H1 (cell line): ENCODE results near the gene NTRK2. TPM values are rescaled to one million over a fixed set of nuclear protein-coding genes. Genes with fewer than 3 reads are reported as not detected.

Experiments used
- CTCF ChIA-PET: fragments of 300-600 bp; sonication (Branson Sonifier 250); formaldehyde crosslinking; loops from one replicate; lab custom pipeline; 2021; ENCODE audit not compliant: partially characterized antibody; lab: Charles Lee
- POLR2A ChIA-PET: fragments of 300-600 bp; sonication (Branson Sonifier 250); formaldehyde crosslinking; loops from one replicate; lab custom pipeline; 2021; ENCODE audit warnings: inconsistent platforms; ENCODE audit not compliant: partially characterized antibody; lab: Charles Lee
- DNase-seq, 2 experiments: peaks; one replicate each; pipeline versions ENCODE4 v3.0.0 to v3.0.0-alpha.2; 2010 to 2022; ENCODE audit warnings: low spot score in 2 of 2, low read depth in 1 of 2, mixed read lengths in 1 of 2
- FAIRE-seq: peaks from 2 replicates; lab custom pipeline; 2011; peaks lifted over from hg19 to GRCh38; lab: Jason Lieb, UNC
- H2AFZ ChIP-seq: 2 replicates; pipeline ENCODE4 v1.8.1; 2012; ENCODE audit warnings: low read length, inconsistent platforms
- H2AK5ac ChIP-seq: 2 replicates; pipeline ENCODE4 v1.6.1; 2013; ENCODE audit warnings: low read depth, low read length
- H2BK120ac ChIP-seq: replicated peaks from 2 replicates; pipeline ENCODE3; 2013; ENCODE audit warnings: low read depth, low read length, inconsistent platforms
- H2BK12ac ChIP-seq: 2 replicates; pipeline ENCODE4 v1.6.1; 2013; ENCODE audit warnings: low read depth, low read length
- H2BK15ac ChIP-seq: 2 replicates; pipeline ENCODE4 v1.6.1; 2013; ENCODE audit warnings: low read length
- H2BK20ac ChIP-seq: 2 replicates; pipeline ENCODE4 v1.6.1; 2013; ENCODE audit warnings: low read length
- H2BK5ac ChIP-seq: 2 replicates; pipeline ENCODE4 v1.6.1; 2013; ENCODE audit warnings: low read depth, low read length
- H3K14ac ChIP-seq: 2 replicates; pipeline ENCODE4 v1.6.1; 2013; ENCODE audit warnings: inconsistent platforms; ENCODE audit not compliant: insufficient read length
- H3K18ac ChIP-seq: 2 replicates; pipeline ENCODE4 v1.6.1; 2013; ENCODE audit warnings: low read length; ENCODE audit errors: extremely low read depth
- H3K23ac ChIP-seq: 2 replicates; pipeline ENCODE4 v1.6.1; 2013; ENCODE audit warnings: inconsistent platforms; ENCODE audit not compliant: insufficient read length
- H3K23me2 ChIP-seq: 2 replicates; pipeline ENCODE4 v1.6.1; 2013; ENCODE audit warnings: low read depth, low read length
- H3K27ac ChIP-seq: 2 replicates; pipeline ENCODE4 v1.6.1; 2011; ENCODE audit warnings: low read depth, low read length, inconsistent platforms
- H3K27me3 ChIP-seq, 4 experiments: replicated peaks in 1 of 4; 1 replicate in 1 of 4; 2 replicates in 3 of 4; pipeline versions ENCODE4 v1.6.1 to v1.8.1; 2011 to 2013; ENCODE audit warnings: low read length in 3 of 4, mild to moderate bottlenecking in 3 of 4, inconsistent platforms in 2 of 4, mixed read lengths in 2 of 4, moderate library complexity in 1 of 4; ENCODE audit not compliant: control insufficient read depth in 3 of 4, insufficient read depth in 3 of 4; ENCODE audit errors: extremely low read depth in 1 of 4
- H3K36me3 ChIP-seq, 4 experiments: 2 replicates each; pipeline versions ENCODE4 v1.6.1 to v1.8.1; 2011 to 2013; ENCODE audit warnings: mild to moderate bottlenecking in 4 of 4, low read length in 3 of 4, moderate library complexity in 2 of 4, control low read depth in 1 of 4, inconsistent platforms in 1 of 4; ENCODE audit not compliant: insufficient read depth in 4 of 4, control insufficient read depth in 2 of 4
- H3K4ac ChIP-seq: replicated peaks from 2 replicates; pipeline ENCODE3; 2013; ENCODE audit warnings: low read length, low read depth, mixed read lengths, inconsistent platforms; ENCODE audit not compliant: insufficient read length
- H3K4me1 ChIP-seq, 4 experiments: replicated peaks in 1 of 4; 1 replicate in 1 of 4; 2 replicates in 3 of 4; pipeline versions ENCODE4 v1.6.1 to v1.8.1; 2011 to 2013; ENCODE audit warnings: low read length in 3 of 4, inconsistent platforms in 2 of 4, mixed read lengths in 1 of 4; ENCODE audit not compliant: insufficient read depth in 4 of 4, control insufficient read depth in 3 of 4
- H3K4me2 ChIP-seq, 2 experiments: 2 replicates each; pipeline versions ENCODE4 v1.6.1 to v1.8.1; 2011 to 2013; ENCODE audit warnings: low read depth in 2 of 2, low read length in 2 of 2, control low read depth in 1 of 2, inconsistent platforms in 1 of 2, mild to moderate bottlenecking in 1 of 2; ENCODE audit not compliant: insufficient read depth in 1 of 2
- H3K4me3 ChIP-seq, 4 experiments: fragments of 200-600, 300-600 bp in 1 of 4; sonication (generic), shearing (Covaris generic), sonication (Bioruptor Twin) in 1 of 4; 2 replicates each; pipeline versions ENCODE4 v1.5.1 to v1.8.1; 2011 to 2016; ENCODE audit warnings: low read length in 4 of 4, low read depth in 3 of 4, control low read depth in 2 of 4, inconsistent platforms in 2 of 4, mild to moderate bottlenecking in 2 of 4, mixed read lengths in 1 of 4, moderate library complexity in 1 of 4; ENCODE audit not compliant: insufficient read depth in 2 of 4; ENCODE audit errors: extremely low read depth in 1 of 4
- H3K56ac ChIP-seq: replicated peaks from 2 replicates; pipeline ENCODE3; 2013; ENCODE audit warnings: low read depth, mild to moderate bottlenecking, mixed read lengths, low read length, inconsistent platforms; ENCODE audit not compliant: insufficient read length
- H3K79me1 ChIP-seq: 2 replicates; pipeline ENCODE4 v1.6.1; 2013; ENCODE audit warnings: low read depth, low read length, control low read depth
- H3K79me2 ChIP-seq, 2 experiments: 2 replicates each; pipeline versions ENCODE4 v1.6.1 to v1.8.1; 2012 to 2013; ENCODE audit warnings: low read length in 2 of 2, mild to moderate bottlenecking in 2 of 2, inconsistent platforms in 1 of 2; ENCODE audit not compliant: insufficient read depth in 2 of 2, control insufficient read depth in 1 of 2
- H3K9ac ChIP-seq, 4 experiments: replicated peaks in 1 of 4; 1 replicate in 1 of 4; 2 replicates in 3 of 4; pipeline versions ENCODE4 v1.6.1 to v1.8.1; 2011 to 2013; ENCODE audit warnings: low read depth in 3 of 4, low read length in 3 of 4, control low read depth in 2 of 4, mild to moderate bottlenecking in 2 of 4, moderate library complexity in 2 of 4, inconsistent platforms in 1 of 4; ENCODE audit errors: extremely low read depth in 1 of 4
- H3K9me3 ChIP-seq, 2 experiments: 2 replicates each; pipeline versions ENCODE4 v1.6.1 to v1.8.1; 2012 to 2013; ENCODE audit warnings: mild to moderate bottlenecking in 2 of 2, moderate library complexity in 2 of 2, control low read depth in 1 of 2, inconsistent platforms in 1 of 2, low read depth in 1 of 2, low read length in 1 of 2, mixed read lengths in 1 of 2; ENCODE audit not compliant: insufficient read depth in 2 of 2
- H4K20me1 ChIP-seq, 2 experiments: replicated peaks in 1 of 2; 2 replicates each; pipeline versions ENCODE3 to v1.8.1; 2011 to 2013; ENCODE audit warnings: inconsistent platforms in 2 of 2, low read length in 2 of 2, mild to moderate bottlenecking in 1 of 2; ENCODE audit not compliant: insufficient read depth in 2 of 2, control insufficient read depth in 1 of 2
- H4K5ac ChIP-seq: 2 replicates; pipeline ENCODE4 v1.6.1; 2013; ENCODE audit warnings: low read length, low read depth, mixed read lengths, inconsistent platforms; ENCODE audit not compliant: insufficient read length
- H4K8ac ChIP-seq: 2 replicates; pipeline ENCODE4 v1.8.0; 2013; ENCODE audit warnings: mild to moderate bottlenecking, moderate library complexity, low read length, inconsistent platforms; ENCODE audit not compliant: insufficient read depth; ENCODE audit errors: extremely low read depth
- H4K91ac ChIP-seq: replicated peaks from 2 replicates; pipeline ENCODE3; 2013; ENCODE audit warnings: low read length, mixed read lengths, inconsistent platforms; ENCODE audit not compliant: insufficient read length
- CBX5 ChIP-seq: fragments of 300-800, 300-1000 bp; sonication (generic); IDR thresholded peaks from 2 replicates; pipeline ENCODE4 v1.7.1; 2016; ENCODE audit warnings: antibody characterized with exemption, low read length, low read depth
- CBX8 ChIP-seq: fragments of 300-800, 300-1000 bp; sonication (generic); IDR thresholded peaks from 2 replicates; pipeline ENCODE4 v1.7.1; 2016; ENCODE audit warnings: low read depth, low read length, borderline replicate concordance
- CHD1 ChIP-seq: IDR thresholded peaks from 2 replicates; pipeline ENCODE4 v1.6.1; 2012; ENCODE audit warnings: low read depth, low read length, improper control_type of control experiment
- EZH2 ChIP-seq: fragments of 200-600 bp; sonication (generic); IDR thresholded peaks from 2 replicates; pipeline ENCODE4 v1.7.1; 2012; ENCODE audit warnings: low read depth, mild to moderate bottlenecking, moderate library complexity, low read length, inconsistent platforms; ENCODE audit not compliant: severe bottlenecking
- FOSL1 ChIP-seq: IDR thresholded peaks from 2 replicates; pipeline ENCODE4 v1.6.1; 2011; ENCODE audit warnings: mild to moderate bottlenecking, low read depth, low read length, moderate library complexity; ENCODE audit not compliant: insufficient read depth
- GTF2F1 ChIP-seq: IDR thresholded peaks from 2 replicates; pipeline ENCODE4 v1.6.1; 2012; ENCODE audit warnings: low read depth, low read length, improper control_type of control experiment, borderline replicate concordance
- JUN ChIP-seq: IDR thresholded peaks from 2 replicates; pipeline ENCODE4 v1.6.1; 2011; ENCODE audit warnings: low read depth, mild to moderate bottlenecking, improper control_type of control experiment, low read length
- PHF8 ChIP-seq: fragments of 200-600 bp; sonication (generic); conservative IDR thresholded peaks from 2 replicates; pipeline ENCODE4 v1.7.1; 2012; ENCODE audit warnings: low read depth, mild to moderate bottlenecking, inconsistent platforms, low read length, moderate library complexity
- RBBP5 ChIP-seq: IDR thresholded peaks from 2 replicates; pipeline ENCODE4 v1.7.1; 2012; ENCODE audit warnings: low read depth, mild to moderate bottlenecking, inconsistent platforms, low read length, moderate library complexity, borderline replicate concordance
- RXRA ChIP-seq: IDR thresholded peaks from 2 replicates; pipeline ENCODE4 v1.6.1; 2011; ENCODE audit warnings: low read depth, mild to moderate bottlenecking, low read length, moderate library complexity; ENCODE audit not compliant: insufficient read depth
- SP4 ChIP-seq: IDR thresholded peaks from 2 replicates; pipeline ENCODE4 v1.6.1; 2012; ENCODE audit warnings: low read length, inconsistent platforms
- SRF ChIP-seq: IDR thresholded peaks from 2 replicates; pipeline ENCODE4 v1.6.1; 2011; ENCODE audit warnings: mild to moderate bottlenecking, low read depth, low read length, moderate library complexity
- SUZ12 ChIP-seq: fragments of 200-600 bp; sonication (generic); IDR thresholded peaks from 2 replicates; pipeline ENCODE4 v1.6.1; 2012; ENCODE audit warnings: mild to moderate bottlenecking, inconsistent platforms, low read length, moderate library complexity, mixed read lengths
- TAF7 ChIP-seq: optimal IDR thresholded peaks from 2 replicates; pipeline ENCODE3; 2011; ENCODE audit warnings: low read depth, mild to moderate bottlenecking, inconsistent platforms, low read length, moderate library complexity, borderline replicate concordance
- WGBS, 2 experiments: shearing (Covaris generic) in 1 of 2; methylation state at CpG; one replicate each; pipeline versions ENCODE4 v1.1.6 to v1.1.7; 2013 to 2015; ENCODE audit warnings: low lambda C conversion rate in 2 of 2, mixed read lengths in 2 of 2, inconsistent platforms in 1 of 2, low coverage in 1 of 2, missing lambda C conversion rate in 1 of 2; ENCODE audit not compliant: insufficient replicate concordance in 2 of 2, insufficient coverage in 1 of 2, insufficient read length in 1 of 2; ENCODE audit errors: extremely low coverage in 1 of 2, missing lambda C conversion rate in 1 of 2; 5-methylcytosine and 5-hydroxymethylcytosine counted together
- polyA plus RNA-seq, 7 experiments: library from polyadenylated mRNA; depleted of rRNA in 3 of 7; stranded (reverse) in 5 of 7; unstranded in 2 of 7; fragments of >200 nt in 5 of 7; fragments of 200-250 nt in 2 of 7; gene quantifications; 1 replicate in 5 of 7; 2 replicates in 1 of 7; 4 replicates in 1 of 7; pipeline versions ENCODE4 v1.2.1 to v1.2.3, GENCODE V29; 2011 to 2013; ENCODE audit warnings: missing spikeins in 2 of 7, mixed read lengths in 2 of 7
- total RNA-seq: library from RNA; stranded (reverse); fragmentation: NEBNext Ultra II Directional; extraction: Animal tissue kit (Norgen Biotek cat#: 25700); gene quantifications from 2 replicates; pipeline ENCODE4 v1.2.1, GENCODE V29; 2021

The NTRK2 gene
- total and polyA plus RNA-seq, 2 of the 8 experiments (the other 6 are each of a cell fraction or from before 2014, with no cell fraction given) = 0.03 to 0.04 TPM

GRCh38 chr9:84708400-84708799 lies 38.9 kb downstream of the NTRK2 start:
- Histone ChIP-seq H3K9me3 (no peaks in the 10 kb centered on the region), H2AFZ (no peak overlapping the region), H3K4ac (no peak overlapping the region), H2BK12ac (no peak overlapping the region), H2AK5ac (no peak overlapping the region), H3K36me3 (no peaks in the 10 kb centered on the region), H4K20me1 (no peaks in the 10 kb centered on the region), H2BK120ac (no peak overlapping the region), H3K14ac (no peak overlapping the region), H2BK5ac (peak overlapping the region; percentile 17; the same call in 1 of the 2 replicates), H2BK20ac (no peak overlapping the region), H3K9ac (no peak overlapping the region), H3K79me1 (no peaks in the 10 kb centered on the region), H2BK15ac (no peak overlapping the region), H4K8ac (no peak overlapping the region), H3K23ac (no peak overlapping the region), H3K23me2 (no peaks in the 10 kb centered on the region), H4K5ac (no peak overlapping the region), H3K18ac (no peak overlapping the region), H3K27me3 (no peaks in the 10 kb centered on the region), H3K4me3 (peak overlapping the region in 1 of 4 experiments; percentile 37; a peak in 1 of 8 replicates), H3K4me1 (peaks cover 0 to 11% (median 0%) of the 10 kb centered on the region in 4 experiments; a peak in 2 of 7 replicates), H4K91ac (no peak overlapping the region), H3K4me2 (peak overlapping the region in 1 of 2 experiments; percentile 50; a peak in 2 of 4 replicates), H3K27ac (no peak overlapping the region), H3K56ac (no peak overlapping the region), H3K79me2 (no peaks in the 10 kb centered on the region)
- CTCF ChIA-PET = interaction anchor here (1.1 to 1.4 kb wide), 2 partner anchors 72 to 259 kb away, joined by 3 to 6 read pairs; no protein-coding TSS in a partner anchor
- FAIRE-seq (peak; percentile 100), DNase-seq (peak in 1 of 2 experiments; percentile 65)
- WGBS, 2 experiments = 4% methylated on average over 1 of the region's 1 CpG; no CpG with 5 or more reads in 1 of the 2 experiments
- POLR2A ChIA-PET = no interaction called here
- TF ChIP-seq SRF (no peak), CBX5 (no peak), RBBP5 (no peak), PHF8 (no peak), JUN (no peak), TAF7 (no peak), RXRA (no peak), GTF2F1 (no peak), SUZ12 (no peak), FOSL1 (no peak), CHD1 (no peak), SP4 (no peak), CBX8 (no peak), EZH2 (no peak)
